MG63 (cell line): Measurements from ENCODE around the gene CHPF. TPM values are rescaled to one million over a fixed set of nuclear protein-coding genes. Genes with fewer than 3 reads are reported as not detected.

Experiments used
- total RNA-seq: library from RNA; depleted of rRNA; stranded (reverse); fragments of >200 nt; shearing (Covaris generic); gene quantifications from 2 replicates; pipeline ENCODE4 v1.2.3, GENCODE V29; 2014; ENCODE audit warnings: low replicate concordance; rRNA removed

Gene CHPF
- total RNA-seq, 1 experiment from 2014 or later: 40.4 TPM

Other genes starting within 250 kb of the CHPF start
- gene PTPRN, start 234.4 kb downstream of the CHPF start, total RNA-seq: not detected in 2 replicates
- gene RESP18, start 211.1 kb downstream of the CHPF start, total RNA-seq: not detected in 2 replicates
- gene DNPEP, start 155.9 kb downstream of the CHPF start, total RNA-seq: 56.4 and 73.1 TPM in 2 replicates
- gene DES, start 125.4 kb downstream of the CHPF start, total RNA-seq: 3.8 and 22.6 TPM in 2 replicates
- 11.6 and 12.6 TPM in 2 replicates for gene SPEG, start 109.0 kb downstream of the CHPF start, total RNA-seq
- gene GMPPA, start 44.9 kb downstream of the CHPF start, total RNA-seq: 61.4 and 89.6 TPM in 2 replicates
- gene ASIC4, start 29.3 kb downstream of the CHPF start, total RNA-seq: not detected in 2 replicates
- 5.1 and 5.9 TPM in 2 replicates for gene TMEM198, start 219 bp upstream of the CHPF start, total RNA-seq
- gene OBSL1, start 27.7 kb upstream of the CHPF start, total RNA-seq: 37.6 and 49.9 TPM in 2 replicates
- not detected in 2 replicates for gene INHA, start 28.5 kb upstream of the CHPF start, total RNA-seq
- gene STK11IP, start 54.0 kb upstream of the CHPF start, total RNA-seq: 8.2 and 15.8 TPM in 2 replicates
- 3.0 and 4.9 TPM in 2 replicates for gene SLC4A3, start 83.8 kb upstream of the CHPF start, total RNA-seq